ENCODE results near the gene ADAMTS12. TPM values are rescaled to one million over a fixed set of nuclear protein-coding genes. Genes with fewer than 3 reads are reported as not detected.

ADAMTS12 gene
- polyA plus RNA-seq, 1 donor (not counting 4 experiments of a cell fraction or from before 2014, with no cell fraction given) = 0.49 TPM

DNA sequence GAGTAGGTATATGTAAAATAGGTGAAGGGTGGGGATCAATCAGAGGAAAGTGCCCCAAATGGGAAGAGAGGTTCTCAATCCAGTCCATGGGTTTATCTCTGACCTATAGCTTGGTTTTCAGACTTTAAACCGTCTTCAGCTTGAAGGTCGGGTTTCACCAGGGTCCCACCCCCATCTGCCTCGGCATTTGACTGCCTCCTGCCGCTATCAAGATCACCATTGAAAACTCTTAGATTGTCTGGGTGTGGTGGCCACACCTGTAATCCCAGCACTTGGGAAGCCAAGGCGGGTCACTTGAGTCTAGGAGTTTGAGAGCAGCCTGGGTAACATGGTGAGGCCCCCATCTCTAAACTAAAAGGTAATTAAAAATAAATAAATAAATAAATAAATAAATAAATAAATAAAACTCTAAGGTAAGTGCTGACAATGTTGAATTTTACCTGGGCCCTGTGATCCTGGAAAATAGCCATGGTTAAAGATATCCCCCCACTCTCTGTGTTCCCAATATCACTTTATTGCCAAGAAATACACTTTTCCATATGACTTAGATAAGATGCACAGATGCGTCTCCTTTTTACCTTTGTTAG, 402.2 kb downstream of the ADAMTS12 start:
- H3K9ac ChIP-seq (ENCODE audit: control insufficient read depth, extremely low read depth, insufficient read depth, low read length) = no peak overlapping the region
- no peaks in the 10 kb centered on the region for H3K9me3 ChIP-seq (ENCODE audit: control insufficient read depth, low read depth, low read length)
- no peaks in the 10 kb centered on the region for H3K36me3 ChIP-seq (ENCODE audit: control insufficient read depth in 2 of 2, extremely low read depth in 1 of 2, insufficient read depth in 2 of 2, low read length in 2 of 2)
- dilution Hi-C loops (cut with MboI; ENCODE audit: extremely low pct_ligation_motif_present, low sequenced_read_pairs) = loop anchor here (25.0 kb wide), 1 partner anchor 448 kb away; the partner anchor contains the start of gene RXFP3
- TF ChIP-seq EZH2 (IDR thresholded peaks at IDR 0.05; ENCODE audit: low read length) = no peak
- TF ChIP-seq, protein P1, sequence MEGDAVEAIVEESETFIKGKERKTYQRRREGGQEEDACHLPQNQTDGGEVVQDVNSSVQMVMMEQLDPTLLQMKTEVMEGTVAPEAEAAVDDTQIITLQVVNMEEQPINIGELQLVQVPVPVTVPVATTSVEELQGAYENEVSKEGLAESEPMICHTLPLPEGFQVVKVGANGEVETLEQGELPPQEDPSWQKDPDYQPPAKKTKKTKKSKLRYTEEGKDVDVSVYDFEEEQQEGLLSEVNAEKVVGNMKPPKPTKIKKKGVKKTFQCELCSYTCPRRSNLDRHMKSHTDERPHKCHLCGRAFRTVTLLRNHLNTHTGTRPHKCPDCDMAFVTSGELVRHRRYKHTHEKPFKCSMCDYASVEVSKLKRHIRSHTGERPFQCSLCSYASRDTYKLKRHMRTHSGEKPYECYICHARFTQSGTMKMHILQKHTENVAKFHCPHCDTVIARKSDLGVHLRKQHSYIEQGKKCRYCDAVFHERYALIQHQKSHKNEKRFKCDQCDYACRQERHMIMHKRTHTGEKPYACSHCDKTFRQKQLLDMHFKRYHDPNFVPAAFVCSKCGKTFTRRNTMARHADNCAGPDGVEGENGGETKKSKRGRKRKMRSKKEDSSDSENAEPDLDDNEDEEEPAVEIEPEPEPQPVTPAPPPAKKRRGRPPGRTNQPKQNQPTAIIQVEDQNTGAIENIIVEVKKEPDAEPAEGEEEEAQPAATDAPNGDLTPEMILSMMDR (optimal IDR thresholded peaks at IDR 0.05 in 1 of 3, IDR thresholded peaks at IDR 0.05 in 1 of 3, conservative IDR thresholded peaks at IDR 0.05 in 1 of 3; ENCODE audit: extremely low read depth in 1 of 3, insufficient read depth in 2 of 3, low read length in 3 of 3) = no peak
- DNase-seq (ENCODE audit: low read depth, low spot score) (no peak), FAIRE-seq (no peak)
- no peaks in the 10 kb centered on the region for H3K27me3 ChIP-seq (ENCODE audit: control insufficient read depth, extremely low read depth, insufficient read depth, low read length)
- no peaks in the 10 kb centered on the region for H3K79me2 ChIP-seq (ENCODE audit: control insufficient read depth, insufficient read depth, low read length)
- no peaks in the 10 kb centered on the region for H3K9me1 ChIP-seq (ENCODE audit: control insufficient read depth, extremely low read depth, insufficient read depth, low read length)
- H3K4me2 ChIP-seq (ENCODE audit: control insufficient read depth, extremely low read depth, insufficient read depth, low read depth, low read length) = no peak overlapping the region
- no peak overlapping the region for H3K4me3 ChIP-seq (ENCODE audit: control insufficient read depth in 2 of 3, extremely low read depth in 1 of 3, insufficient read depth in 2 of 3, low read depth in 1 of 3, low read length in 3 of 3)
- H3K27ac ChIP-seq (ENCODE audit: control insufficient read depth, insufficient read depth, low read length) = no peak overlapping the region
- no peaks in the 10 kb centered on the region for H3K4me1 ChIP-seq (ENCODE audit: control insufficient read depth, extremely low read depth, insufficient read depth, low read length)
- H4K20me1 ChIP-seq (ENCODE audit: control insufficient read depth, extremely low read depth, insufficient read depth, low read length) = no peaks in the 10 kb centered on the region
- no peak overlapping the region for H2AFZ ChIP-seq (ENCODE audit: control insufficient read depth, low read length)

DNA sequence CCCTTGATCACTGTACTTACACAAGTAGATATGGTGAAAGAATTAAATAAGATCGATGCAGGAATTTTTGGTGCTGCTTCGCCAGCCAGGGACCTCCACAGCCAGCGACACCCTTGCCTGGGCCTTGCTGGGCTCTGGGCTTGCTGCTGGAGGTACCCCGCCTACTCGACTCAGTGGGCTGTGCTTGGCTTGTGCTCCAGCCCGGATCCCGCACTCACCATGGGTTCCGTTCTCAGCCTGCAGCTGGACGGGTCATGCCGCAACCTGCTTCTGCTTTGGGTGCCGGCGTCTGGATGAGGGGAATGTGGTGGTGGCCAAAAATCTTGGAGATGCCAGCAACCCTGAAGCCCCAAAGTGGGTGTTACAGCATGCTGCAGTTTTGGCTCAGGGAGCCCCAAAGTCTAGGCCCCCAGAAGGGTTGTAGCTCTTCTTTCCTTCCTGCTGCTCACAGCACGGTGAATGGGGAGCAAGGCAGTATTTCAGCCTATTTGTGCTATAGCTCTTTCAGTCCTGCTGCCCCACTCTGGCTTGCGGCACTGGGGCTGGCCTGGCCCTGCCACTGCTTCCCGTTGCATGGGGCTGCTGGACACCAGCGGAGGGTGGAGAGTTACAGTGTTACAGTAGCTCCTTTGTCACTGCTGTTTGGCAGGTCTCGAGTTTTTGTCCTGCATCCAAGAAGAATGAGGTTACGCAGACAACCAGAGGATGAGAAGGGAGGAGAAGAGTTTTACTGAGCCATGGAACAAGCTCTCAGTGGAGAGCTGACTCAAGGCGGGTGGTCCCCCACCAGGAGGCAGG, 403.0 kb downstream of the ADAMTS12 start:
- no peaks in the 10 kb centered on the region for H3K9me3 ChIP-seq (ENCODE audit: control insufficient read depth, low read depth, low read length)
- TF ChIP-seq, protein P1 (optimal IDR thresholded peaks at IDR 0.05 in 1 of 3, IDR thresholded peaks at IDR 0.05 in 1 of 3, conservative IDR thresholded peaks at IDR 0.05 in 1 of 3; ENCODE audit: extremely low read depth in 1 of 3, insufficient read depth in 2 of 3, low read length in 3 of 3) = no peak
- no peak for TF ChIP-seq EZH2 (IDR thresholded peaks at IDR 0.05; ENCODE audit: low read length)
- DNase-seq (ENCODE audit: low read depth, low spot score) (no peak), FAIRE-seq (no peak)
- H3K9ac ChIP-seq (ENCODE audit: control insufficient read depth, extremely low read depth, insufficient read depth, low read length) = no peak overlapping the region
- no peak overlapping the region for H2AFZ ChIP-seq (ENCODE audit: control insufficient read depth, low read length)
- no peak overlapping the region for H3K27ac ChIP-seq (ENCODE audit: control insufficient read depth, insufficient read depth, low read length)
- H3K4me2 ChIP-seq (ENCODE audit: control insufficient read depth, extremely low read depth, insufficient read depth, low read depth, low read length) = no peak overlapping the region
- no peaks in the 10 kb centered on the region for H3K9me1 ChIP-seq (ENCODE audit: control insufficient read depth, extremely low read depth, insufficient read depth, low read length)
- H3K79me2 ChIP-seq (ENCODE audit: control insufficient read depth, insufficient read depth, low read length) = no peaks in the 10 kb centered on the region
- no peaks in the 10 kb centered on the region for H4K20me1 ChIP-seq (ENCODE audit: control insufficient read depth, extremely low read depth, insufficient read depth, low read length)
- dilution Hi-C loops (cut with MboI; ENCODE audit: extremely low pct_ligation_motif_present, low sequenced_read_pairs) = loop anchor here (25.0 kb wide), 1 partner anchor 449 kb away; the partner anchor contains the start of gene RXFP3
- H3K36me3 ChIP-seq (ENCODE audit: control insufficient read depth in 2 of 2, extremely low read depth in 1 of 2, insufficient read depth in 2 of 2, low read length in 2 of 2) = no peaks in the 10 kb centered on the region
- no peak overlapping the region for H3K4me3 ChIP-seq (ENCODE audit: control insufficient read depth in 2 of 3, extremely low read depth in 1 of 3, insufficient read depth in 2 of 3, low read depth in 1 of 3, low read length in 3 of 3)
- H3K27me3 ChIP-seq (ENCODE audit: control insufficient read depth, extremely low read depth, insufficient read depth, low read length) = no peaks in the 10 kb centered on the region
- H3K4me1 ChIP-seq (ENCODE audit: control insufficient read depth, extremely low read depth, insufficient read depth, low read length) = no peaks in the 10 kb centered on the region
